ENCODE results near the gene POLR3B.

DNA sequence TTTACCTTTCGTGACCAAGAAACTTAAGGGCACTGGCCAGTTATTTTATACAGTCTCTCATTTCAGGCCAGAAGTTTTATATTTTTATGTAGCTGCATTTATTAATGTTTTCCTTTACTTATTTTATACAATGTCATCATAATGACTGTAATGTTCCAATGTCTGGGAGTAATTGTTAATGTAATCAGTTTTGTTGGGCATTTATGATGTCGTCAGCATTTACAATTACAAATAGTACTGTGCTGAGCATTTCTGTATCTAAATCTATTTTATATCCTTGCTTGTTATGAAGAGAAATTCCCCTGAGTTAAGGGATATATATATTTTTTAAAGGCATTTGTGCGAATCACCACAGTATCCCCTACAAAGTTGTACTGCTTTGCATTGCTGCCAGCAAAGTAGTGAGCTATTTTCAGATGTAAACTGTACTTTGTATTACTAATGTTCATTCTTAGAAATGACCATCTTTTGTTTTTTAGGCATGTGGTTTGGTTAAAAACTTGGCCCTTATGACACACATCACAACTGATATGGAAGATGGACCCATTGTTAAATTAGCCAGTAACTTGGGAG is 74.4 kb downstream of the POLR3B start:
- TF ChIP-seq, protein P1, sequence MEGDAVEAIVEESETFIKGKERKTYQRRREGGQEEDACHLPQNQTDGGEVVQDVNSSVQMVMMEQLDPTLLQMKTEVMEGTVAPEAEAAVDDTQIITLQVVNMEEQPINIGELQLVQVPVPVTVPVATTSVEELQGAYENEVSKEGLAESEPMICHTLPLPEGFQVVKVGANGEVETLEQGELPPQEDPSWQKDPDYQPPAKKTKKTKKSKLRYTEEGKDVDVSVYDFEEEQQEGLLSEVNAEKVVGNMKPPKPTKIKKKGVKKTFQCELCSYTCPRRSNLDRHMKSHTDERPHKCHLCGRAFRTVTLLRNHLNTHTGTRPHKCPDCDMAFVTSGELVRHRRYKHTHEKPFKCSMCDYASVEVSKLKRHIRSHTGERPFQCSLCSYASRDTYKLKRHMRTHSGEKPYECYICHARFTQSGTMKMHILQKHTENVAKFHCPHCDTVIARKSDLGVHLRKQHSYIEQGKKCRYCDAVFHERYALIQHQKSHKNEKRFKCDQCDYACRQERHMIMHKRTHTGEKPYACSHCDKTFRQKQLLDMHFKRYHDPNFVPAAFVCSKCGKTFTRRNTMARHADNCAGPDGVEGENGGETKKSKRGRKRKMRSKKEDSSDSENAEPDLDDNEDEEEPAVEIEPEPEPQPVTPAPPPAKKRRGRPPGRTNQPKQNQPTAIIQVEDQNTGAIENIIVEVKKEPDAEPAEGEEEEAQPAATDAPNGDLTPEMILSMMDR (conservative IDR thresholded peaks at IDR 0.05; ENCODE audit: low read depth, low read length) = no peak
- TF ChIP-seq EZH2 (IDR thresholded peaks at IDR 0.05; ENCODE audit: borderline replicate concordance, low read depth, low read length, poor library complexity, severe bottlenecking) = no peak
